Natural killer cell (primary cell): ENCODE results near the gene GDA. TPM values are rescaled to one million over a fixed set of nuclear protein-coding genes. Genes with fewer than 3 reads are reported as not detected.

Experiments used
- ATAC-seq, 3 donors: fragments of 150-1000 bp in 2 of 3; fragments of 200-7000 bp in 1 of 3; cut with Tn5 transposase; 1 replicate in 1 of 3; 2 replicates in 2 of 3; pipeline ENCODE4 v1.10.0; 2021; ENCODE audit warnings: mild to moderate bottlenecking in 2 of 3, moderate library complexity in 2 of 3
- DNase-seq, 2 donors: peaks; one replicate each; pipeline versions ENCODE4 v3.0.0 to v3.0.0-alpha.2; 2013 to 2021; ENCODE audit warnings: mixed read lengths in 1 of 2
- H3K27ac ChIP-seq: one replicate; pipeline ENCODE4 v1.5.1; 2013; ENCODE audit warnings: mild to moderate bottlenecking, low read length
- H3K27me3 ChIP-seq: one replicate; pipeline ENCODE4 v1.6.1; 2013; ENCODE audit warnings: low read length; ENCODE audit not compliant: control insufficient read depth, insufficient read depth
- H3K36me3 ChIP-seq: one replicate; pipeline ENCODE4 v1.6.1; 2013; ENCODE audit warnings: low read length; ENCODE audit not compliant: control insufficient read depth, insufficient read depth
- H3K4me1 ChIP-seq: one replicate; pipeline ENCODE4 v1.6.1; 2013; ENCODE audit warnings: low read length; ENCODE audit not compliant: control insufficient read depth, insufficient read depth
- H3K4me3 ChIP-seq: one replicate; pipeline ENCODE4 v1.5.1; 2013; ENCODE audit warnings: low read length
- H3K9me3 ChIP-seq: one replicate; pipeline ENCODE4 v1.6.1; 2013; ENCODE audit warnings: low read length; ENCODE audit not compliant: control insufficient read depth, insufficient read depth
- H3K27ac Mint-ChIP-seq, 2 donors: one replicate each; pipeline ENCODE4 v1.8.0; 2022; ENCODE audit warnings: mild to moderate bottlenecking in 2 of 2, mixed read lengths in 2 of 2, moderate library complexity in 1 of 2
- H3K27me3 Mint-ChIP-seq, 2 donors: one replicate each; pipeline ENCODE4 v1.8.0; 2022; ENCODE audit warnings: low read depth in 2 of 2, mixed read lengths in 2 of 2
- H3K36me3 Mint-ChIP-seq: one replicate; pipeline ENCODE4 v1.8.0; 2022; ENCODE audit warnings: mixed read lengths
- H3K4me1 Mint-ChIP-seq, 2 donors: one replicate each; pipeline ENCODE4 v1.8.0; 2022; ENCODE audit warnings: mixed read lengths in 2 of 2
- H3K4me3 Mint-ChIP-seq: one replicate; pipeline ENCODE4 v1.8.0; 2022; ENCODE audit warnings: mild to moderate bottlenecking, moderate library complexity, mixed read lengths
- H3K9me3 Mint-ChIP-seq, 2 donors: one replicate each; pipeline ENCODE4 v1.8.0; 2022; ENCODE audit warnings: mixed read lengths in 2 of 2
- WGBS: methylation state at CpG from one replicate; pipeline ENCODE4 v1.1.7; 2013; ENCODE audit warnings: missing lambda C conversion rate; ENCODE audit not compliant: insufficient coverage; 5-methylcytosine and 5-hydroxymethylcytosine counted together
- intact Hi-C: fragments of 100-400 bp; cut with micrococcal nuclease; formaldehyde crosslinking; loops from one replicate; pipeline ENCODE4 v1.14.2; 2022
- total RNA-seq, 4 donors: library from RNA; stranded (reverse); fragments of 120-200 nt in 1 of 4; gene quantifications; one replicate each; pipeline versions ENCODE4 v1.2.3 to v1.2.4, GENCODE V29; 2013 to 2022
- TF ChIP-seq, protein P1 (sequence below): fragments of 200-600 bp; IDR thresholded peaks from one replicate; pipeline ENCODE4 v1.8.0; 2022; ENCODE audit warnings: antibody characterized with exemption

The GDA gene
- total RNA-seq, 3 donors from 2014 or later (not counting 1 experiment from before 2014, with no cell fraction given) = not detected

DNA sequence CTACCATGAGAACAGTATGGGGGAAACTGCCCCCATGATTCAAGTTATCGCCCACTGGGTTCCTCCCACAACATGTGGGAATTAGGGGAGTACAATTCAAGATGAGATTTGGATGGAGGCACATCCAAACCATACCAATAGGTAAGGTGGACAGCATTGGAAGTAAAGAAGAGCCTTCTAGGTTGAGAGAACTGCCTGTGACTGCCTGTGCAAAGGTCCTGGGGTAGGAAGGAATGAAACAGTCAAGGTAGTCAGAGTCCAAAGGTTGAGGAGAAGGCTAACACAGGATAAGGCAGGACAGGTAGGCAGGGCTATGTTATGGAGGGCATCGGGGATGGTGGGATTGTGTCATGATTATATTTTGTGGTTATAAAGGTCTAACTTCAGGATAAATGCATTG is 6.1 kb downstream of the GDA start:
- 97% methylated on average over 1 of the region's 2 CpGs for WGBS
- peaks cover 0 to 3% of the 10 kb centered on the region in 2 donors for H3K9me3 Mint-ChIP-seq

DNA sequence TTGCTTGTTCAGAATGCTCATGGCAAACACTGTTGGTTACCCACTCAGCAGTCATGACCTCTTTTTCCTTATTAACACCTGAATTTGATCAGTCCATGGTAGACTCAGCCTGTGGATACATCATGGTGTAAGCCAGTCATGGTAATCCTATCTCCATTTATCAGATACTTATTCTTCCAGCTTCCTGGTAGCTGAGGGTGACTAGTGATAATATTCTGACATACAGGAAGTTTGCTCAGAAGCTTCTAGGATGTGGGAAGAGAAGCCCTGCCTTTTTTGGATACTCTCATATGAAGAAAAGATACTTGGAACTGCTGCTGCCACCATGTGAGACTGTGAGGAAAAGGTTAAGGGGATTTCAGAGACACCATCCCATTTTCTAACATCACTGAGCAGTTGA is 7.3 kb downstream of the GDA start:
- Mint-ChIP-seq H3K27me3 (peaks cover 0 to 10% of the 10 kb centered on the region in 2 donors), H3K36me3 (no peaks in the 10 kb centered on the region), H3K27ac (no peak overlapping the region), H3K4me3 (no peak overlapping the region), H3K4me1 (no peaks in the 10 kb centered on the region), H3K9me3 (peaks cover 0 to 3% of the 10 kb centered on the region in 2 donors)
- DNase-seq (no peak), ATAC-seq (no peak)
- TF ChIP-seq, protein P1, sequence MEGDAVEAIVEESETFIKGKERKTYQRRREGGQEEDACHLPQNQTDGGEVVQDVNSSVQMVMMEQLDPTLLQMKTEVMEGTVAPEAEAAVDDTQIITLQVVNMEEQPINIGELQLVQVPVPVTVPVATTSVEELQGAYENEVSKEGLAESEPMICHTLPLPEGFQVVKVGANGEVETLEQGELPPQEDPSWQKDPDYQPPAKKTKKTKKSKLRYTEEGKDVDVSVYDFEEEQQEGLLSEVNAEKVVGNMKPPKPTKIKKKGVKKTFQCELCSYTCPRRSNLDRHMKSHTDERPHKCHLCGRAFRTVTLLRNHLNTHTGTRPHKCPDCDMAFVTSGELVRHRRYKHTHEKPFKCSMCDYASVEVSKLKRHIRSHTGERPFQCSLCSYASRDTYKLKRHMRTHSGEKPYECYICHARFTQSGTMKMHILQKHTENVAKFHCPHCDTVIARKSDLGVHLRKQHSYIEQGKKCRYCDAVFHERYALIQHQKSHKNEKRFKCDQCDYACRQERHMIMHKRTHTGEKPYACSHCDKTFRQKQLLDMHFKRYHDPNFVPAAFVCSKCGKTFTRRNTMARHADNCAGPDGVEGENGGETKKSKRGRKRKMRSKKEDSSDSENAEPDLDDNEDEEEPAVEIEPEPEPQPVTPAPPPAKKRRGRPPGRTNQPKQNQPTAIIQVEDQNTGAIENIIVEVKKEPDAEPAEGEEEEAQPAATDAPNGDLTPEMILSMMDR = no peak
- Histone ChIP-seq H3K27me3 (no peaks in the 10 kb centered on the region), H3K27ac (no peak overlapping the region), H3K9me3 (peaks cover 3% of the 10 kb centered on the region), H3K4me3 (no peak overlapping the region), H3K4me1 (no peaks in the 10 kb centered on the region), H3K36me3 (no peaks in the 10 kb centered on the region)
- intact Hi-C loops = no loop called here

More for the DNA sequence above, 6.1 kb downstream of the GDA start:
- Mint-ChIP-seq H3K4me3 (no peak overlapping the region), H3K27me3 (peaks cover 7 to 13% of the 10 kb centered on the region in 2 donors), H3K4me1 (no peaks in the 10 kb centered on the region), H3K27ac (no peak overlapping the region), H3K36me3 (no peaks in the 10 kb centered on the region)
- Histone ChIP-seq H3K9me3 (peaks cover 3% of the 10 kb centered on the region), H3K36me3 (no peaks in the 10 kb centered on the region), H3K4me3 (no peak overlapping the region), H3K27ac (no peak overlapping the region), H3K4me1 (no peaks in the 10 kb centered on the region), H3K27me3 (no peaks in the 10 kb centered on the region)
- intact Hi-C loops = no loop called here
- no peak for ATAC-seq
- no peak for DNase-seq
- TF ChIP-seq, protein P1 = no peak

DNA sequence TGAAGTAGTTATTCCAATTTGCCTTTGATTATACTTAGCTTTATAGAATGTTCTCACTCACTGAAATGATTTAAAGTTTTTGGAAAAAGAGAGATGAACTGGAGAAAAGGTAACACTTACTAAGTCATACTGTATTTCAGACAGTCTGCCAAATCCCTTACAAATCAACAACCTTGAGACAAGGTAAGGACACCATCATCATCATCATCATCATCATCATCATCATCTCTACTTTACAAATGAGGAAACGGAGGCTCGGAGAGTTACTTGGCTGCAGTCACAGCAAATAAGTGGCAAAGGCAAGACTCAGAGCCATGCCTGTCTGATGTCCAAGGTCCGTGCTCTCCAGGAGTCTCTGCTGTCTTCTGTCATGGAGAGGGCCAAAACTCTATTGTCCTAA is 9.4 kb downstream of the GDA start:
- Histone ChIP-seq H3K4me3 (no peak overlapping the region), H3K27ac (no peak overlapping the region), H3K9me3 (peaks cover 3% of the 10 kb centered on the region), H3K27me3 (no peaks in the 10 kb centered on the region), H3K36me3 (no peaks in the 10 kb centered on the region), H3K4me1 (no peaks in the 10 kb centered on the region)
- intact Hi-C loops = no loop called here
- Mint-ChIP-seq H3K27me3 (peaks cover 0 to 15% of the 10 kb centered on the region in 2 donors), H3K9me3 (peaks cover 0 to 3% of the 10 kb centered on the region in 2 donors), H3K27ac (no peak overlapping the region), H3K4me1 (no peaks in the 10 kb centered on the region), H3K36me3 (no peaks in the 10 kb centered on the region), H3K4me3 (no peak overlapping the region)
- no peak for DNase-seq
- TF ChIP-seq, protein P1 = no peak
- 93% methylated on average over 3 of the region's 3 CpGs for WGBS
- no peak for ATAC-seq

DNA sequence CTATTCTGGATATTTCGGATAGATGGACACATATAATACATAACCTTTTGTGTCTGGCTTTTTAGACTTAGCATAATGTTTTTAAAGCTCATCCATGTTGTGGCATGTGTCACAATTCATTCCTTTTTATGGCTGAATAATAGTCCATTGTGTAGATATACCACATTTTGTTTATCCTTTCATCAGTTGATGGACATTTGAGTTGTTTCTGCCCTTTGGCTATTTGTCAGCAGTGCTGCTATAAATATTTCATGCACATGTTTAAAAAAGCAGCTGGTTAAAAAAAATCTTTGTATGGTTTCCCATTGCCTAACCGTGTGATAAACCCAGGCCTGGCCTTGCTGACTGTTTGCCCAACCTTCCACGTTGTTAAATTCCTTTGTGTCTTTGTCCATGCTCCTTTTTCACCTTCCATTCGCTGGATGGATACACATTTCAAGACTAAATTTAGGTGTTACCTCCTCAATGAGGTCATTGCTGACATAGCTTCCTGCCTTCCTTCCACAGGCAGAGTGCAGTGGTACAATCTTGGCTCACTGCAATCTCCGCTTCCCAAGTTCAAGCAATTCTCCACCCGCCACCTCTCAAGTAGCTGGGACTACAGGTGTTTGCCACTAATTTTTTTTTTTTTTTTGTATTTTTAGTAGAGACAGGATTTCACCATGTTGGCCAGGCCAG is 11.3 kb downstream of the GDA start:
- Mint-ChIP-seq H3K27me3 (peaks cover 0 to 8% of the 10 kb centered on the region in 2 donors), H3K4me3 (no peak overlapping the region), H3K36me3 (no peaks in the 10 kb centered on the region), H3K9me3 (no peaks in the 10 kb centered on the region), H3K4me1 (no peaks in the 10 kb centered on the region), H3K27ac (no peak overlapping the region)
- TF ChIP-seq, protein P1 = no peak
- ATAC-seq (no peak), DNase-seq (no peak)
- Histone ChIP-seq H3K27ac (no peak overlapping the region), H3K9me3 (no peaks in the 10 kb centered on the region), H3K4me3 (no peak overlapping the region), H3K27me3 (no peaks in the 10 kb centered on the region), H3K4me1 (no peaks in the 10 kb centered on the region), H3K36me3 (no peaks in the 10 kb centered on the region)
- 91% methylated on average over 6 of the region's 6 CpGs for WGBS
- intact Hi-C loops = no loop called here
